PFSK-1 (cell line): ENCODE data around the gene GDF15.

Source experiments
- FOXP2 ChIP-seq: optimal IDR thresholded peaks from 2 replicates; pipeline ENCODE3; 2011; ENCODE audit warnings: borderline replicate concordance, control low read depth, inconsistent platforms; ENCODE audit not compliant: insufficient read depth; ENCODE audit errors: extremely low read length, extremely low read depth
- POLR2AphosphoS5 ChIP-seq: IDR thresholded peaks from 2 replicates; pipeline ENCODE4 v1.6.1; 2012; ENCODE audit warnings: low read depth, mild to moderate bottlenecking, control low read depth, low read length, moderate library complexity
- REST ChIP-seq, 2 experiments: IDR thresholded peaks; 2 replicates each; pipeline versions ENCODE4 v1.6.1 to v1.8.0; 2011 to 2012; ENCODE audit warnings: low read depth in 2 of 2, low read length in 2 of 2, control low read depth in 1 of 2, inconsistent platforms in 1 of 2, mild to moderate bottlenecking in 1 of 2, moderate library complexity in 1 of 2; ENCODE audit not compliant: insufficient read depth in 1 of 2
- SIN3A ChIP-seq: IDR thresholded peaks from 2 replicates; pipeline ENCODE4 v1.6.1; 2012; ENCODE audit warnings: mild to moderate bottlenecking, low read length, moderate library complexity, borderline replicate concordance; ENCODE audit not compliant: insufficient read depth
- TAF1 ChIP-seq: IDR thresholded peaks from 2 replicates; pipeline ENCODE4 v1.6.1; 2012; ENCODE audit warnings: low read length, control low read depth, borderline replicate concordance; ENCODE audit not compliant: insufficient read depth

GDF15 gene

GRCh38 chr19:18422530-18423191 lies 36.7 kb downstream of the GDF15 start:
- TF ChIP-seq FOXP2, result no peak
- TF ChIP-seq TAF1, result no peak
- no peak for TF ChIP-seq REST (IDR thresholded peaks at IDR 0.05; ENCODE audit: insufficient read depth in 1 of 2, low read depth in 2 of 2, low read length in 2 of 2)
- no peak for TF ChIP-seq SIN3A
- TF ChIP-seq POLR2AphosphoS5, result no peak

- TF ChIP-seq REST (IDR thresholded peaks at IDR 0.05; ENCODE audit: insufficient read depth in 1 of 2, low read depth in 2 of 2, low read length in 2 of 2) (no peak), FOXP2 (no peak), POLR2AphosphoS5 (no peak), SIN3A (no peak), TAF1 (no peak)
Measured at GRCh38 chr19:18423258-18424020, 37.5 kb downstream of the GDF15 start.

DNA sequence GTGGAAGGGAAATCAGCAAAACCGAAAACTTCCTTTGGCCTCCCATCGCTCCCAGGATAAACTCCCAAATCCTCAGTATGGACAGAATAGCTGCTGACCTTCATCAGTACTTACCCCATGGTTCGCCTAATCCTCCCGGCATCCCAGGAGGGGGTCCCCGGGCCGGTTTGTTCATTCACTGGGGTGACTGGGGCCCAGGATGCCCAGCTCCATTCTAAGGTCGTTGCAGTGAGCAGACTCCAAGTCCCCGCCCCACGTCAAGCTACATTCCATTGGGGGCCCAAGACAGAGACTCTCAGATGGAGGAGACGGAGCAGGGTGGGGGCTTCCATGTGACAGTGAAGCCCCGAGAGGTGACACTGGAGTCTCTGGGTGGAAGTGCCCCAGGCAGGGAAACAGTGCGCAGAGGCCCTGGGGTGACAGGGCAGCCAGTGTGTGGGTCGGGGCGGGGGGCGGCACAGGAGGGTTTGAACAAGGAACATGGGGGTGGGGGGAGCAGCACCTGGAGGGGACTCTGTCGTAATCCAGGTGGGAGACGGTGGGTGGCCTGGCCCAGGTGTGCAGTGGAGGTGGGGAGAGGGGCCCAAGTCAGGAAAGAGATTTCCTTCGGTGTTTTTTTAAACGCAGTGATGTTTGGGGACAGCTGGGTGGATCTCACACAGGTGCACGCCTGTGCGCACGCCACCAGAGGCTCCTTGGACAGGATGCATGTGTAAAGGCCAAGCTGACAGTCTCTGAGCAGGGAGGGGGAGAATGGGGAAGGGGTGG lies 38.3 kb downstream of the GDF15 start:
- no peak for TF ChIP-seq SIN3A
- TF ChIP-seq POLR2AphosphoS5, result no peak
- no peak for TF ChIP-seq TAF1
- no peak for TF ChIP-seq REST (IDR thresholded peaks at IDR 0.05; ENCODE audit: insufficient read depth in 1 of 2, low read depth in 2 of 2, low read length in 2 of 2)
- no peak for TF ChIP-seq FOXP2

GRCh38 chr19:18424890-18425514 lies 39.0 kb downstream of the GDF15 start:
- TF ChIP-seq REST (IDR thresholded peaks at IDR 0.05; ENCODE audit: insufficient read depth in 1 of 2, low read depth in 2 of 2, low read length in 2 of 2), result no peak
- TF ChIP-seq POLR2AphosphoS5, result no peak
- no peak for TF ChIP-seq TAF1
- TF ChIP-seq SIN3A, result no peak
- TF ChIP-seq FOXP2, result no peak
